MV-4-11 (cell line): ENCODE data around the gene INSL4.
A peak's percentile ranks its signal among the peaks of the same experiment; 100 is the strongest.

Experiments used
- DNase-seq: peaks from one replicate; lab custom pipeline; 2025; lab: John Stamatoyannopoulos, UW

The INSL4 gene

DNA sequence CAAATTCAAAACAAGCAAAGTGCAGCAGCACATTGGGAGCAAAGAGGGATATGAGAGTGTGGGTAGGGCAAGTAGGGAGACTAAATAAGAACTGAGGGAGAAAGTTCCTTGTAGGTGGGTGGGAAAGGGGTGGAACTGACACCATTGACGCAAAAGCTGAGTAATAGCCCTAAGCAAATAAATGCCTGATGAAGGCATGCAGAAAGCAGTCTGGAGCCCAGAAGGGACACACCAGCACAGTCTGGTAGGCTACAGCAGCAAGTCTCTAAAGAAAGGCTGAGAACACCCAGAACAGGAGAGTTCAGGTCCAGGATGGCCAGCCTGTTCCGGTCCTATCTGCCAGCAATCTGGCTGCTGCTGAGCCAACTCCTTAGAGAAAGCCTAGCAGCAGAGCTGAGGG, at the start of gene INSL4:
INSL4 (plus strand) TSS at position 208 of the 400 bp plus-strand sequence; CDS start at position 313, 105 bp downstream.
- no peak for DNase-seq

DNA sequence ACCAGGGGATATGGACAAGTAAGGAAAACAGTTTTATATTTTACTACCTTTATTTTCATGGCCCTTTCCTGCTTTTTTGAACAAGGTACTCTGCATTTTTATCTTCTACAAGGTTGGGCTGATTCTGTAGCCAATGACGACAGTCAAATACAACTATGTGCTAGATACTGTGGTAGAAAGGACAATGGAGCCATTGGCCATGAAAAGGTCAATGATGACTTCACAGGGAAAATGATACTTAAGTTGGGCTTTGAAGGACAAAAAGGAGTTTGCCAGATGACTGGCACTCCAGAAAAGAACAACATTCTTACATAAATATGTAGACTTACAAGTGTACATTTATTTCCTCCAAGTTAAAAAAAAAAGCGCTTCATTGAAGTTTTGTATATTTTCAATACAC, 46.4 kb upstream of the INSL4 start:
- DNase-seq, result no peak

DNA sequence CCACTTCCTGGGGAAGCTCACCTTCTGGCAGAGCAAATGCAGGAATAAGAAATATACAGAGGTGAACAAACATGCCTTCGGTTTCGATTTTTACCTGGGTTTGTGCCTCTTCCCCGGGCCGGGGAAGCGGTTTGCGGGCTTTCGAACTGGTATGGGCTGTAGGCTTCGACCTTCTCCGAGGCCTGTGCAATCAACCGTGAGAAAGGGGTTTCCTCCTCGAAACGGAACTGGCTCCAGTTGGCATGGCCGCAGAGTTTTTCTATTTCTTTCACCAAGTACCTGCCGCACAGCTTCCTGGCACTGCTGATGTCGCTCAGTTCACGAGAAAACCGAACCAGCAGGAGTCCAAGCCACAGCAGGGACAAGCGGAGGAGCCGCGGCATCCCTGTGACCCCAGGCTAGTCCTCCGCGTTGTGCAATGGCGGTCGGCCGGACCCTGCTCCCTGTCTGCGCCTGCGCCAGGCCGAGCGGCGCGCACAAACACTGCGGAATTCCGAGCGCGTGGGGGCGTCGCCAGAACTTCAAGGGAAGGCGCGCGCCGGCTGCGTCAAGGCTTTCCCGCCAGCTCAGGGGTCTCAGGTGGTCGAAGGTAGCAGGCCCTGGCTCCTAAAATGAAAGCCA, 45.9 kb upstream of the INSL4 start, which contains the start of gene INSL6:
INSL6 (minus strand) TSS at position 420 of the 621 bp plus-strand sequence; CDS start at position 383, 37 bp downstream.
- no peak for DNase-seq

DNA sequence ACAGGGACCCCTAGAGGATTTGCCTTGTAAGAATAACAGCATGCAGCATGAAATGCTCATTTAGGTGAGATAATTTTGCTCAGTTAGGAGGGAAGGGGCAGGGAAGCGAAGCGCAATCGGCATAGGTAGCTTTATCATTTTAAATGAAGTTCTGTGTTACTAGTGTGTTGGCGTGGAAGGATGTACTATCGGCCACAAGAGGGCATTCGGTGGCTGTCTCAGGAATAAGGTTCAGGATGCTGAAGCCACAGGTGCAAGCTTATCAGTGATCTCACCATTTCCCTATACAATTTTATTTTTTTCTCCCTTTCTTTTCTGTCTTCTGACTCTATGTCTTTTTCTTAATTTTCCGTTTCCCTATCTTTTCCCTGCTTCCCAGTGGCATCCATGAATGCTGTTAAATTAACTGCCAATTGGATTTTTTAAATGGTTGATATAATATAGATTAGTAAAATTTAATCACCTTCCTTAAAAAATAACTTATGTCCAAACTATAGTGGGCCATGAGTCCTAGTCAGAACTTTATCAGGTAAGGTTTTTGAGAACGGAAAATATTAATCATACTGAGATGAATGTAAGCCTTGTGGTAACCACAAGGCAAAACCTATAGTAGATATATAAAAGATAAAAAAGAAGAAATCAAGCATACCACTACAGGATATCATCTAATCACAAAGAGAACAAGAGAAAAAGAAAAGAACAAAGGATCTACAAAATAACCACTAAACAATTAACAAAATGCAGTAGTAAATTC, 44.6 kb upstream of the INSL4 start:
- peak; percentile 19 for DNase-seq

DNA sequence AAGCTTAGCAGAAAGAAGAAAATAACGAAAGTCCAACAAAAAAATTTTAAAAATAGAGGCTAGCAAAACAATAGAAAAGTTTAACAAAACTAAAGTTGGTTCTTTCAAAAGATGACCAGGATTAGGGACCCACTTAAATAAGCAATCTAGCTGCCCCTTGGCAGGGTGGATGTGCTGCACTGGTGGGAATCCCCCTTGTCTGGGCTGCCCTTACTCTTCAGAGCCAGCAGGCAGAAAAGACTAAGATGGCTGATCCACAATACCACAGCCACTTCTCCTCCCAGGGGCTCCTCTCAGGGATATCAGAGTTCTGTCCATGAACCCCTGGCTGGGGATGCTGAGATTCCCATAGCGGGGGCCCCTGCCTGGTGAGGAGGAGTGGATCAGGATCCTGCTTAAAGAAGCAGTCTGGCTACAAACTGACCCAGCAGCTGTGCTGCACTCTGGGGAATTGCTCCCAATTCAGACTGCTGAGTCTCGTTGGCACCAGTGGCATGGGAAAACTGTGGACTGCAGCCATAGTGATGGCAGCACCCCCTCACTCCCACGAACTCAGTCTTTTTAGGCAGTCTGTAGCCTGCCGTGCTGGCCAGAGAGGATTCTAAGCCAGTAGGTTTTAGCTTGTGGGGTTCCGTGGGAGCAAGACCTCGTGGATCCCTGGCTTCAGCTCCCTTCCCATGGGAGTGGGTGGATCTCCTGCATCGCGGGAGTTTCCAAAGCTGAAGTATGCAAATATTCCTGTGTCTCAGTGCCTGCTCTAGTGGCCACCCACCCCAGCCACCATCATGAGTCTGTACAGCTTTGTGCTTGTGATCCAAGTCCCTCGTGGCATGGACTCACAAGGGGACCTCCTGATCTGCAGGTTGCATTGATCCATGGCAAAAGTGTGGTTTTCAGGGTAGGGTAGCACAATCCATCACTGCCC, 42.9 kb upstream of the INSL4 start:
- no peak for DNase-seq

DNA sequence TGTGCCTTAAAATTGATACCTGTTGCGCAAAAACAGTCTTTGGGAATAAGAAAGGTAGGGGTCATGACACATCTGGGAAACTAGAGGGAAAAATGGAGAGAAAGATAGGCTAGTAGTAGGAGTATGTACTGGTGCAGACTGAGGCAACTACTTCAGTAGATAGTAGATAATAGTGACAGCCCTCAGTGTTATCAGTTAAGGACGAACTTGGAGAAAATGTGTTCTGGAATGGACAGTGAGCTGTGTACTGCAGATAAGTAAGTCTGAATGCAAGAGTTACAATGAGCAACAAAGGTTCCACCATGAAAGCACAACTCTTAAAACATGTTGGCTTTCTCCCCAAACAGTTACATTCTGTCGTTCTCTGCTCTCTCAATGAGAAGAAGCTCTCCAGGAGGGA, 39.2 kb upstream of the INSL4 start:
- DNase-seq, result no peak

DNA sequence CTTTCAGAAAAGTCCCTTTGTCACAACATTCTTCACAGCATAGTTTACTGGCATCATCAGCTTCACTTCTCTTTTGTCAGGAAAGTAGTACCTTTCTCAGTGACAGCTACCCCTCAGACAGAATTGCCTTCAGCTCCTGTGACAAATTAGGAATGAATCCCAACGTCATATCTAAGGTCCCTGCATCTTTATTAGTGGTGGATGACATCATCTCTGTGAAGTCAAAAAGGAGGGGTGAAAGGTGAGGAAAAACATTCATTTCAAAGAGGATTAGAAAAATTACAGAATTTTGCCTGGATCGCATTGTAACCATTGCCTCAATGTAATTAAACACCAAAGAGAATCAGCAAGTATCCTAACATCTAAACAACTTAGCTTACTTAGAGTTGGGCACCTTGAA, 37.9 kb upstream of the INSL4 start:
- DNase-seq, result no peak

DNA sequence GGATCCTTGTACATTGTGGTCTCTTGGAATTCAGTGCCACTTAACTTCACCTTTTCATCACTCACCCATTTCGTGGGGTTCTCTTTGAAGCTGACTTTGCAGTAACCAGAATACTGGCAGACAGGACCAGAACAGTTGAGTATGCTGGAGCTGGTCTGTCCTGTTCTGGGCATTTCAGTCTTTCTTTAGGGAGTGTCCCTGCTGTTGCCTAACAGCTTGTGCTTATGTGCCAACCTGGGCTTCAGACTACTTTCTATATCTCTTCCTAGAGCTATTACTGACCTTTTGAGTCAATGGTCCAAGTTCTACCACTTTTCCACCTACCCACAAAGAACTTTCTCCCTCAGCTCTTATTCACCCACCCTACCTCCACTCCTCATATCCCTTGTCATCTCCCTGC, 35.8 kb upstream of the INSL4 start:
- DNase-seq, result no peak

DNA sequence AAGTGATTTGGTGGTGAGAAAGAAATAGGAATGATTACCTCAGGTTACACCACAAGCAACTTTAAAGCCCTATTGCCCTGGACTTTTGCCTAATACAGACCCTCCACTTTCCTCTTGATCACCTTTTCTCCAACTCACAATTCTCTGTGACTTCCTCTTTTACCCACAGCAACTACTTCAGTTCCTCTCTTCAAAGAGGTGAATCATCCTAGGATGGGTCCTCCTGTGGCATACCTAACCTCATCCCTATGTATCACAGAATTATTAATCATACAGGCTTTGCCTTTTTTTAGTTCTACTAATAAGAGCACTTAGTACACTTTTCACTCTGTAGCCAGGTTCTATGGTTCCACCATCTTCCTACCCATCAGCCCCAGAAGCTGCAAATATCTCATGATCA, 26.1 kb upstream of the INSL4 start:
- no peak for DNase-seq

DNA sequence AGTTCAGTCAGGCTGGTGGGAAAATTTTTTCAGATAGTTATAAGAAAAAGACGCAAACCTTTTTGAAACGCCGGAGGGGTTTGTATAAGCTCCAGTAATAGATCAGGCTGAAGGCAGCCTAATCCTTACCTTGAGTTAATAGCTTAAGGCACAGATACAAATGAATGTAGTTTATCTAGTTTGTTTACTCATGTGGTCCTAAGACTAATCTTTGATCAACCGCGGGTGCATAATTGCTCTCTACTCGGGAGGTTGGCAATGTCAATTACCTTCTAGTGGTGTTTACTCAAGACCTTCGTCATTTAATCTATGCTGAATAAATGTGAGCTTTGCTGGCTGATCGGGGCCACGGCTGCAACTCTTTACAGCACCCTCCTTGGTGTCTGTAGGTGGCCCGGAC, 665 bp upstream of the INSL4 start:
- no peak for DNase-seq

DNA sequence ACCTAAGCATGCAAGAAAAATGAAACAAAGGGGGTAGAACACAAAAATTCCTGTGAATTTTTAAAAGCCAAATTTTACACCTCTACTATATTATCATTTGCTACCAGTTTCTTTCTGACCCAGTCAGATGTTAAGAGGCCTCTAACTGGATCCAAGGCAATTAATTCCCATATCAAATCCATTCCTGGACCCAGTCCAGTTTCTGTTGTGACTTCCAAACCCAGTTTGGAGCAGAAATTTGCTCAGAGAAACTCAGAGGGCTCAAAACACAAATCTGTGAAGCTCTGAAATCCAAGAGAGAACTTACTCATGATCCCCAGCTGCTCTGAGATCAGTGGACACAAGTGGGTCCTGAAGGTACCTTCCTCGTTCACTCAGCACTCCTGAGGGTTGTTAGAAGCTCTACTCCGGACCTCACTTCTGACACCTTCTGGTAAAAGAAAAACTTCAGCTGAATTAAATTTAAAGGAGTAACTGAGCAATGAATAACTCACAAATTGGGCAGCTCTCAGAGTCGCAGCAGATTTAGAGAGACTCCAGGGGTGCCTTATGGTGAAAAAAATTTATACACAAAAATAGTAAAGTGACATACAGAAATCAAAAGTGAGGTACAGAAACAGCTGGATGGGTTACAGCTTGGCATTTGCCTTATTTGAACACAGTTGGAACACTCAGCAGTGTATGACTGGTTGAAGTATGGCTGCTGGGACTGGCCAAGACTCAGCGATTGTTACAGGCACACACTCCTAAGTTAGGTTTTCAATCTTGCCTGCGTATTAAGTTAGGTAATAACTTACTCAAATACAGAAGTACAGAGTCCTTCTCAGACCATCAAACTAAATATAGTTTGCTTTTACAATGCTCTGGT, 32.4 kb downstream of the INSL4 start:
- no peak for DNase-seq

DNA sequence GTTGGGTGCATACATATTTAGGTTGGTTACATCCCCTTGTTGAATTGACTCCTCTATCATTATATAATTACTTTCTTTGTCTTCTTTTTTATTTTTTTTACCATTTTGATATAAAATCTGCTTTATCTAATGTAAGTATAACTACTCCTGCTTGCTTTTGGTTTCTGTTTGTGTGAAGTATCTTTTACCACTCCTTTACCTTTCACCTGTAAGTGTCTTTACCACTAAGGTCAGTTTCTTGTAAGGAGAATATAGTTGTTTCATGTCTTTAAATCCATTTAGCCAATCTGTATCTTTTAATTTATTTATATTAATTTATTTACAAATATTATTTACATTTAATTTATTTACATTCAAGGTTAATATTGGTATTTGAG, 33.0 kb downstream of the INSL4 start:
- no peak for DNase-seq

DNA sequence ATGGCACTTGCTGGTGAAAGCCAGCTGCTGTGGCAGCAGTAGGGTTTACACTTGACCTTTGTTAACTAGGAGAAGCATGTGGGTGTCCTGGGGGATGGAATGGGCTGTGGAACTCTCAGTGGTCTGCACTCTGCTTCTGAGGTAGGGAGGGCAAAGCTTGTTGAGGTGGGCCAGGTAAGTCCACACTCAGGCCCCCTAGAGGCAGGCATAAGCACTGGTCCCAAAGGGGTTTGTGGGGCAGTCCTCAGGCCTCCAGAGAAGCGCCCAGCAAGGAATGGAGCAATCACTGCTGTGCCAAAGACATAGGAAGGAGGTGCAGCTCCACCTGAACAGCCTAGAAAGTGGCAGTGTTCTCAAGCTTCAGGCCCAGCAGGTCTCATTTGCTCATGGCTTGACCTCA, 34.7 kb downstream of the INSL4 start:
- DNase-seq, result no peak

DNA sequence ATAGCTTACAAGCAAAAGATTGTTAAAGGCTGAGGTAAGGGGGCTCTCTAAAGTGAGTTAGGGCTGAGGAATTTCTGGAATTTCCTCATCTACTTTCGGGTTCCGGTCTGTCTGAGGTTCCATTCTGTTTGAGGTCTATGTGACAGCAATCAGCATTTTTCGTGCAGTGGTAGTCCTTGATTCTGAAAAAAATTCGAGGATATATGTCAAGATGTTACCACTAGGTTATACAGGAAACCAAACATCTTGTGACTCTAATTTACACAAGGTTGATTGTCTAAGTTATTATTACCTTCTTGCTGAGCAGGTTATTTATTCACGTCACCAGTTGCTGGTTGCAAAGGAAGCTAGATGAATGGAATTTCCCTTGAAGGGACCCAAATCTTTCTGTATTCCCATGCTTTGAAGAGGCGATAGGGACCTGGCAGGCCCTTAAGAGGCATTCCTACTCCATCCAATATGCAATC, 38.1 kb downstream of the INSL4 start:
- DNase-seq, result no peak

DNA sequence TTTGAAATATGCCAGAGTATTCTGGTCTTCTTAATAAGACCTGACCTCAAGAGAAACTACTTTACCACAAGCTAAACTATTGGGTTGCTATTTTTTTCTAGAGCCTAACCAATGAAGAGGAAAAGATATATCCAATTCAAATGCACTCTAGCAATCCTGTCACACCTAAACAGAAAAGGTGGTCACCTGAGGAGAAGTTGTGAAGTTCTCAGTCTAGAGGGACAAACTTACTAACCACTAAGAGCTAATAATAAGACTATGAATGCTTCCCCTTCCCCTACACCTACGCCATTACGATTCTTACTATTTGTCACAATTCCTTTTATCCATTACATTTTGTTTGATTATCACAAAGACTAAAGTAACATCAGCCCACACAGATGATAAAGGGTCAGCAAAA, 43.6 kb downstream of the INSL4 start:
- DNase-seq, result no peak

DNA sequence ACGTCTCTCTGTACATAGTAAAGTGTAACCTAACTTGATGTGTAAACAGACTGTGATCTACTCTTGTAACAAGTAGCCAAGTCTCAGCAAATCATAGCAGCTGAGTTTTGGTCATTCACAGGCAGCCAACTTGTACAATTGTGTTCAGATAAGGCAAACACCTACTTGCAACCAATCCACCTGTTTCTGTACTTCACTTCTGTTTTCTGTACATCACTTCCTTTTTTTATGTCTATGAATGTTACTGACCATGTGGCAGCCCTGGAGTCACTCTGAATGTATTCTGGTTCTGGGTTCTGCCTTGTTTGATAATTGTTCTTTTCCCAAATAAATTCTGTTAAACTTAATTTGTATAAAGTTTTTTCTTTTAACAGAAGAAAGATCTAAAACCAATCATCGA, 47.3 kb downstream of the INSL4 start:
- no peak for DNase-seq
